ENCODE measurements around the gene PRR27.
"Not testable (repeated sequence)": the region's sequence is repeated elsewhere in the genome, so short reads cannot be mapped to it uniquely, and the experiment has no call there.

Gene PRR27

DNA sequence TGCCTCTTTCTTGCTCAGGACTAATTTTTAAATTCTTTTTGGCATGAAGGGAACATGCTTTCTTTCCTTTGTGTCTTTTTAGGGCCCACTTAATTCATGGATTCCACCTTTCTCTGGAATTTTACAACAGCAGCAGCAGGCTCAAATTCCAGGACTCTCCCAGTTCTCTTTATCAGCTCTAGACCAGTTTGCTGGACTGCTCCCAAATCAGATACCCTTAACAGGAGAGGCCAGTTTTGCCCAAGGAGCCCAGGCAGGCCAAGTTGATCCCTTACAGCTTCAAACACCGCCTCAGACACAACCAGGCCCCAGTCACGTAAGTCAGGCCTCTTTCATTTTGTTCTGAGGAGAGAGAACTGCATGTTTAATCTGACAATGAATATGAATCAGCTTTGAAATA, 43.8 kb downstream of the PRR27 start:
- DNase-seq: no peak

GRCh38 chr4:70203601-70204000, 49.6 kb downstream of the PRR27 start:
- DNase-seq: no peak

DNA sequence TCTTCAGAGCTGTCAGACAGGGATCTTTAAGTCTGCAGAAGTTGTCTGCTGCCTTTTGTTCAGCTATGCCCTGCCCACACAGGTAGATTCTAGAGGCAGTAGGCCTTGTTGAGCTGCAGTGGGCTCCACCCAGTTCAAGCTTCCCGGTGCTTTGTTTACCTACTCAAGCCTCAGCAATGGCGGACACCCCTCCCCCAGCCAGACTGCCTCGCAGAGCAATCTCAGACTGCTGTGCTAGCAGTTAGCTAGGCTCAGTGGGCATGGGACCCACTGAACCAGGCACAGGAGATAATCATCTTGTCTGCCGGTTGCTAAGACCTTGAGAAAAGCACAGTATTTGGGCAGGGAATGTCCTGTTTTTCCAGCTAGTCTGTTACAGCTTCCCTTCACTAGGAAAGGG, 58.7 kb downstream of the PRR27 start:
- DNase-seq: not testable (repeated sequence)

Measured in hypothalamus (tissue), 51 donors.